H1 (cell line): ENCODE data around the gene NUSAP1. TPM values are rescaled to one million over a fixed set of nuclear protein-coding genes. Genes with fewer than 3 reads are reported as not detected.
A peak's percentile ranks its signal among the peaks of the same experiment; 100 is the strongest.

Experiments used
- CTCF ChIA-PET: fragments of 300-600 bp; sonication (Branson Sonifier 250); formaldehyde crosslinking; loops from one replicate; lab custom pipeline; 2021; ENCODE audit not compliant: partially characterized antibody; lab: Charles Lee
- POLR2A ChIA-PET: fragments of 300-600 bp; sonication (Branson Sonifier 250); formaldehyde crosslinking; loops from one replicate; lab custom pipeline; 2021; ENCODE audit warnings: inconsistent platforms; ENCODE audit not compliant: partially characterized antibody; lab: Charles Lee
- DNase-seq, 2 experiments: peaks; one replicate each; pipeline versions ENCODE4 v3.0.0 to v3.0.0-alpha.2; 2010 to 2022; ENCODE audit warnings: low spot score in 2 of 2, low read depth in 1 of 2, mixed read lengths in 1 of 2
- FAIRE-seq: peaks from 2 replicates; lab custom pipeline; 2011; peaks lifted over from hg19 to GRCh38; lab: Jason Lieb, UNC
- H2AFZ ChIP-seq: 2 replicates; pipeline ENCODE4 v1.8.1; 2012; ENCODE audit warnings: low read length, inconsistent platforms
- H2AK5ac ChIP-seq: 2 replicates; pipeline ENCODE4 v1.6.1; 2013; ENCODE audit warnings: low read depth, low read length
- H2BK120ac ChIP-seq: replicated peaks from 2 replicates; pipeline ENCODE3; 2013; ENCODE audit warnings: low read depth, low read length, inconsistent platforms
- H2BK12ac ChIP-seq: 2 replicates; pipeline ENCODE4 v1.6.1; 2013; ENCODE audit warnings: low read depth, low read length
- H2BK15ac ChIP-seq: 2 replicates; pipeline ENCODE4 v1.6.1; 2013; ENCODE audit warnings: low read length
- H2BK20ac ChIP-seq: 2 replicates; pipeline ENCODE4 v1.6.1; 2013; ENCODE audit warnings: low read length
- H2BK5ac ChIP-seq: 2 replicates; pipeline ENCODE4 v1.6.1; 2013; ENCODE audit warnings: low read depth, low read length
- H3K14ac ChIP-seq: 2 replicates; pipeline ENCODE4 v1.6.1; 2013; ENCODE audit warnings: inconsistent platforms; ENCODE audit not compliant: insufficient read length
- H3K18ac ChIP-seq: 2 replicates; pipeline ENCODE4 v1.6.1; 2013; ENCODE audit warnings: low read length; ENCODE audit errors: extremely low read depth
- H3K23ac ChIP-seq: 2 replicates; pipeline ENCODE4 v1.6.1; 2013; ENCODE audit warnings: inconsistent platforms; ENCODE audit not compliant: insufficient read length
- H3K23me2 ChIP-seq: 2 replicates; pipeline ENCODE4 v1.6.1; 2013; ENCODE audit warnings: low read depth, low read length
- H3K27ac ChIP-seq: 2 replicates; pipeline ENCODE4 v1.6.1; 2011; ENCODE audit warnings: low read depth, low read length, inconsistent platforms
- H3K27me3 ChIP-seq, 4 experiments: replicated peaks in 1 of 4; 1 replicate in 1 of 4; 2 replicates in 3 of 4; pipeline versions ENCODE4 v1.6.1 to v1.8.1; 2011 to 2013; ENCODE audit warnings: low read length in 3 of 4, mild to moderate bottlenecking in 3 of 4, inconsistent platforms in 2 of 4, mixed read lengths in 2 of 4, moderate library complexity in 1 of 4; ENCODE audit not compliant: control insufficient read depth in 3 of 4, insufficient read depth in 3 of 4; ENCODE audit errors: extremely low read depth in 1 of 4
- H3K36me3 ChIP-seq, 4 experiments: 2 replicates each; pipeline versions ENCODE4 v1.6.1 to v1.8.1; 2011 to 2013; ENCODE audit warnings: mild to moderate bottlenecking in 4 of 4, low read length in 3 of 4, moderate library complexity in 2 of 4, control low read depth in 1 of 4, inconsistent platforms in 1 of 4; ENCODE audit not compliant: insufficient read depth in 4 of 4, control insufficient read depth in 2 of 4
- H3K4ac ChIP-seq: replicated peaks from 2 replicates; pipeline ENCODE3; 2013; ENCODE audit warnings: low read length, low read depth, mixed read lengths, inconsistent platforms; ENCODE audit not compliant: insufficient read length
- H3K4me1 ChIP-seq, 4 experiments: replicated peaks in 1 of 4; 1 replicate in 1 of 4; 2 replicates in 3 of 4; pipeline versions ENCODE4 v1.6.1 to v1.8.1; 2011 to 2013; ENCODE audit warnings: low read length in 3 of 4, inconsistent platforms in 2 of 4, mixed read lengths in 1 of 4; ENCODE audit not compliant: insufficient read depth in 4 of 4, control insufficient read depth in 3 of 4
- H3K4me2 ChIP-seq, 2 experiments: 2 replicates each; pipeline versions ENCODE4 v1.6.1 to v1.8.1; 2011 to 2013; ENCODE audit warnings: low read depth in 2 of 2, low read length in 2 of 2, control low read depth in 1 of 2, inconsistent platforms in 1 of 2, mild to moderate bottlenecking in 1 of 2; ENCODE audit not compliant: insufficient read depth in 1 of 2
- H3K4me3 ChIP-seq, 4 experiments: fragments of 200-600, 300-600 bp in 1 of 4; sonication (generic), shearing (Covaris generic), sonication (Bioruptor Twin) in 1 of 4; 2 replicates each; pipeline versions ENCODE4 v1.5.1 to v1.8.1; 2011 to 2016; ENCODE audit warnings: low read length in 4 of 4, low read depth in 3 of 4, control low read depth in 2 of 4, inconsistent platforms in 2 of 4, mild to moderate bottlenecking in 2 of 4, mixed read lengths in 1 of 4, moderate library complexity in 1 of 4; ENCODE audit not compliant: insufficient read depth in 2 of 4; ENCODE audit errors: extremely low read depth in 1 of 4
- H3K56ac ChIP-seq: replicated peaks from 2 replicates; pipeline ENCODE3; 2013; ENCODE audit warnings: low read depth, mild to moderate bottlenecking, mixed read lengths, low read length, inconsistent platforms; ENCODE audit not compliant: insufficient read length
- H3K79me1 ChIP-seq: 2 replicates; pipeline ENCODE4 v1.6.1; 2013; ENCODE audit warnings: low read depth, low read length, control low read depth
- H3K79me2 ChIP-seq, 2 experiments: 2 replicates each; pipeline versions ENCODE4 v1.6.1 to v1.8.1; 2012 to 2013; ENCODE audit warnings: low read length in 2 of 2, mild to moderate bottlenecking in 2 of 2, inconsistent platforms in 1 of 2; ENCODE audit not compliant: insufficient read depth in 2 of 2, control insufficient read depth in 1 of 2
- H3K9ac ChIP-seq, 4 experiments: replicated peaks in 1 of 4; 1 replicate in 1 of 4; 2 replicates in 3 of 4; pipeline versions ENCODE4 v1.6.1 to v1.8.1; 2011 to 2013; ENCODE audit warnings: low read depth in 3 of 4, low read length in 3 of 4, control low read depth in 2 of 4, mild to moderate bottlenecking in 2 of 4, moderate library complexity in 2 of 4, inconsistent platforms in 1 of 4; ENCODE audit errors: extremely low read depth in 1 of 4
- H3K9me3 ChIP-seq, 2 experiments: 2 replicates each; pipeline versions ENCODE4 v1.6.1 to v1.8.1; 2012 to 2013; ENCODE audit warnings: mild to moderate bottlenecking in 2 of 2, moderate library complexity in 2 of 2, control low read depth in 1 of 2, inconsistent platforms in 1 of 2, low read depth in 1 of 2, low read length in 1 of 2, mixed read lengths in 1 of 2; ENCODE audit not compliant: insufficient read depth in 2 of 2
- H4K20me1 ChIP-seq, 2 experiments: replicated peaks in 1 of 2; 2 replicates each; pipeline versions ENCODE3 to v1.8.1; 2011 to 2013; ENCODE audit warnings: inconsistent platforms in 2 of 2, low read length in 2 of 2, mild to moderate bottlenecking in 1 of 2; ENCODE audit not compliant: insufficient read depth in 2 of 2, control insufficient read depth in 1 of 2
- H4K5ac ChIP-seq: 2 replicates; pipeline ENCODE4 v1.6.1; 2013; ENCODE audit warnings: low read length, low read depth, mixed read lengths, inconsistent platforms; ENCODE audit not compliant: insufficient read length
- H4K8ac ChIP-seq: 2 replicates; pipeline ENCODE4 v1.8.0; 2013; ENCODE audit warnings: mild to moderate bottlenecking, moderate library complexity, low read length, inconsistent platforms; ENCODE audit not compliant: insufficient read depth; ENCODE audit errors: extremely low read depth
- H4K91ac ChIP-seq: replicated peaks from 2 replicates; pipeline ENCODE3; 2013; ENCODE audit warnings: low read length, mixed read lengths, inconsistent platforms; ENCODE audit not compliant: insufficient read length
- ATF3 ChIP-seq: IDR thresholded peaks from 2 replicates; pipeline ENCODE4 v1.6.1; 2011; ENCODE audit warnings: low read depth, mild to moderate bottlenecking, low read length; ENCODE audit not compliant: insufficient read depth
- BCL11A ChIP-seq, 2 experiments: IDR thresholded peaks; one replicate each; pipeline ENCODE4 v1.6.1; 2011; ENCODE audit warnings: low read depth in 2 of 2, low read length in 2 of 2, mild to moderate bottlenecking in 2 of 2
- CHD1 ChIP-seq: IDR thresholded peaks from 2 replicates; pipeline ENCODE4 v1.6.1; 2012; ENCODE audit warnings: low read depth, low read length, improper control_type of control experiment
- EZH2 ChIP-seq: fragments of 200-600 bp; sonication (generic); IDR thresholded peaks from 2 replicates; pipeline ENCODE4 v1.7.1; 2012; ENCODE audit warnings: low read depth, mild to moderate bottlenecking, moderate library complexity, low read length, inconsistent platforms; ENCODE audit not compliant: severe bottlenecking
- FOSL1 ChIP-seq: IDR thresholded peaks from 2 replicates; pipeline ENCODE4 v1.6.1; 2011; ENCODE audit warnings: mild to moderate bottlenecking, low read depth, low read length, moderate library complexity; ENCODE audit not compliant: insufficient read depth
- JUN ChIP-seq: IDR thresholded peaks from 2 replicates; pipeline ENCODE4 v1.6.1; 2011; ENCODE audit warnings: low read depth, mild to moderate bottlenecking, improper control_type of control experiment, low read length
- KDM5A ChIP-seq: fragments of 200-600 bp; IDR thresholded peaks from 2 replicates; pipeline ENCODE4 v1.7.1; 2012; ENCODE audit warnings: mild to moderate bottlenecking, low read length, inconsistent platforms, mixed read lengths
- RNF2 ChIP-seq: fragments of 200-900, 300-1000 bp; sonication (generic); IDR thresholded peaks from 2 replicates; pipeline ENCODE4 v1.7.1; 2016; ENCODE audit warnings: borderline replicate concordance, low read depth, mild to moderate bottlenecking, antibody characterized with exemption, low read length; ENCODE audit not compliant: poor library complexity, severe bottlenecking; ENCODE audit errors: missing control alignments
- SP4 ChIP-seq: IDR thresholded peaks from 2 replicates; pipeline ENCODE4 v1.6.1; 2012; ENCODE audit warnings: low read length, inconsistent platforms
- YY1 ChIP-seq: IDR thresholded peaks from 2 replicates; pipeline ENCODE4 v1.6.1; 2011; ENCODE audit warnings: low read depth, mild to moderate bottlenecking, low read length
- WGBS, 2 experiments: shearing (Covaris generic) in 1 of 2; methylation state at CpG; one replicate each; pipeline versions ENCODE4 v1.1.6 to v1.1.7; 2013 to 2015; ENCODE audit warnings: low lambda C conversion rate in 2 of 2, mixed read lengths in 2 of 2, inconsistent platforms in 1 of 2, low coverage in 1 of 2, missing lambda C conversion rate in 1 of 2; ENCODE audit not compliant: insufficient replicate concordance in 2 of 2, insufficient coverage in 1 of 2, insufficient read length in 1 of 2; ENCODE audit errors: extremely low coverage in 1 of 2, missing lambda C conversion rate in 1 of 2; 5-methylcytosine and 5-hydroxymethylcytosine counted together
- polyA plus RNA-seq, 7 experiments: library from polyadenylated mRNA; depleted of rRNA in 3 of 7; stranded (reverse) in 5 of 7; unstranded in 2 of 7; fragments of >200 nt in 5 of 7; fragments of 200-250 nt in 2 of 7; gene quantifications; 1 replicate in 5 of 7; 2 replicates in 1 of 7; 4 replicates in 1 of 7; pipeline versions ENCODE4 v1.2.1 to v1.2.3, GENCODE V29; 2011 to 2013; ENCODE audit warnings: missing spikeins in 2 of 7, mixed read lengths in 2 of 7
- total RNA-seq: library from RNA; stranded (reverse); fragmentation: NEBNext Ultra II Directional; extraction: Animal tissue kit (Norgen Biotek cat#: 25700); gene quantifications from 2 replicates; pipeline ENCODE4 v1.2.1, GENCODE V29; 2021

The NUSAP1 gene
- total and polyA plus RNA-seq, 2 of the 8 experiments (the other 6 are each of a cell fraction or from before 2014, with no cell fraction given): 60.8 to 144 TPM

GRCh38 chr15:41334293-41335120 is 1.8 kb downstream of the NUSAP1 start:
- Histone ChIP-seq H4K91ac (no peak overlapping the region), H3K9me3 (no peaks in the 10 kb centered on the region), H2BK5ac (no peak overlapping the region), H3K14ac (no peak overlapping the region), H4K5ac (no peak overlapping the region), H4K8ac (no peak overlapping the region), H3K23me2 (no peaks in the 10 kb centered on the region), H3K36me3 (peaks cover 0 to 5% (median 3%) of the 10 kb centered on the region in 4 experiments; a peak in 3 of 8 replicates), H3K27ac (no peak overlapping the region), H2BK120ac (no peak overlapping the region), H3K4ac (no peak overlapping the region), H3K56ac (no peak overlapping the region), H3K9ac (no peak overlapping the region), H3K79me2 (peaks cover 19 to 64% of the 10 kb centered on the region in 2 experiments), H3K4me2 (peak overlapping the region; percentile 57 to 71), H3K79me1 (peaks cover 6% of the 10 kb centered on the region), H2BK12ac (no peak overlapping the region), H2BK15ac (no peak overlapping the region), H2AK5ac (no peak overlapping the region), H3K27me3 (no peaks in the 10 kb centered on the region), H4K20me1 (peaks cover 2 to 6% of the 10 kb centered on the region in 2 experiments), H3K23ac (no peak overlapping the region), H2BK20ac (no peak overlapping the region), H3K18ac (no peak overlapping the region), H2AFZ (no peak overlapping the region), H3K4me3 (peak overlapping the region in 3 of 4 experiments; percentile 19 to 88 (median 83); a peak in 5 of 8 replicates), H3K4me1 (no peaks in the 10 kb centered on the region; a peak in 1 of 7 replicates)
- no peak for DNase-seq
- CTCF ChIA-PET: interaction anchor here (0.7 to 1.4 kb wide), 3 partner anchors 11 to 317 kb away, joined by 3 read pairs; no protein-coding TSS in a partner anchor
- WGBS, 2 experiments: 85% methylated on average over 12 of the region's 12 CpGs; no CpG with 5 or more reads in 1 of the 2 experiments
- FAIRE-seq: no peak
- POLR2A ChIA-PET: interaction anchor here (0.7 to 2.6 kb wide), 3 partner anchors 8 to 49 kb away, joined by 3 to 12 read pairs (median 6); no protein-coding TSS in a partner anchor
- no peak for TF ChIP-seq SP4
- no peak for TF ChIP-seq EZH2
- no peak for TF ChIP-seq CHD1
- no peak for TF ChIP-seq RNF2
- TF ChIP-seq KDM5A: no peak
- no peak for TF ChIP-seq JUN
- no peak for TF ChIP-seq BCL11A (IDR thresholded peaks at IDR 0.05; ENCODE audit: low read depth in 2 of 2, low read length in 2 of 2)
- no peak for TF ChIP-seq ATF3
- TF ChIP-seq YY1: no peak
- no peak for TF ChIP-seq FOSL1
